Hematopoietic multipotent progenitor cell treated with erythropoietin and hydrocortisone succinate and interleukin-3 and kit ligand, for 15 days (in vitro differentiated cells): ENCODE results near the gene SDHC.
"Not testable (repeated sequence)": the region's sequence is repeated elsewhere in the genome, so short reads cannot be mapped to it uniquely, and the experiment has no call there.

Source experiments
- DNase-seq: peaks from one replicate; pipeline ENCODE4 v3.0.0-alpha.2; 2015; ENCODE audit warnings: low spot score

SDHC gene

DNA sequence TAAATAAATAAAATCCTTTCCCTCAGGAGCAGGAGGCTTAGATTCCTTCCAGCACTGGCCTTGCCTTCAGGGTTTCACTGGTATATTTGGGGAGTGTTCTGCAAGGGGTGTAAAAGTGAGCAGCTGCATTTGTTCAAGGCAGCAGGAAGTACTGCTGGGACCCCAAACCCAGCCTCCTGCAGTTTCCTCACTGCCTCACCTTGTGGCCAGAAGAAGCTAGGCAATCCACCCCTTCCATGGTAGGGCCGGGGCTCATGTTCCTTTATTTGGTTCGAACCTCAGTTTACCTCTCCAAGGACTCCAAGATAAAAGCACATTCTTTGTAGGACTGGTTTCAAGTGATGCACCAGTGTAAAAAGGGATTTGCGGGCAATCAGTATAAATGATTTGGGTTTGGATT lies 74.5 kb downstream of the SDHC start:
- no peak for DNase-seq

DNA sequence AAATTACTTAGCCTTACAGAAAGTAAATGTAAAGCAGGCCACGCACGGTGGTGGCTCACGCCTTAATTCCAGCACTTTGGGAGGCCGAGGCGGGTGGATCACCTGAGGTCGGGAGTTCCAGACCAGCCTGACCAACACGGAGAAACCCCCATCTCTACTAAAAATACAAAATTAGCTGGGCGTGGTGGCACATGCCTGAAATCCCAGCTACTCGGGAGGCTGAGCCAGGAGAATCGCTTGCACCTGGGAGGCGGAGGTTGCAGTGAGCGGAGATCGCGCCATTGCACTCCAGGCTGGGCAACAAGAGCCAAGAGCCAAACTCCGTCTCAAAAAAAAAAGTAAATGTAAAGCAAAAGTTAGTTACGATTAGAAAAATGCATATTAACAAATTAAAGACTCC lies 75.0 kb downstream of the SDHC start:
- not testable (repeated sequence) for DNase-seq

DNA sequence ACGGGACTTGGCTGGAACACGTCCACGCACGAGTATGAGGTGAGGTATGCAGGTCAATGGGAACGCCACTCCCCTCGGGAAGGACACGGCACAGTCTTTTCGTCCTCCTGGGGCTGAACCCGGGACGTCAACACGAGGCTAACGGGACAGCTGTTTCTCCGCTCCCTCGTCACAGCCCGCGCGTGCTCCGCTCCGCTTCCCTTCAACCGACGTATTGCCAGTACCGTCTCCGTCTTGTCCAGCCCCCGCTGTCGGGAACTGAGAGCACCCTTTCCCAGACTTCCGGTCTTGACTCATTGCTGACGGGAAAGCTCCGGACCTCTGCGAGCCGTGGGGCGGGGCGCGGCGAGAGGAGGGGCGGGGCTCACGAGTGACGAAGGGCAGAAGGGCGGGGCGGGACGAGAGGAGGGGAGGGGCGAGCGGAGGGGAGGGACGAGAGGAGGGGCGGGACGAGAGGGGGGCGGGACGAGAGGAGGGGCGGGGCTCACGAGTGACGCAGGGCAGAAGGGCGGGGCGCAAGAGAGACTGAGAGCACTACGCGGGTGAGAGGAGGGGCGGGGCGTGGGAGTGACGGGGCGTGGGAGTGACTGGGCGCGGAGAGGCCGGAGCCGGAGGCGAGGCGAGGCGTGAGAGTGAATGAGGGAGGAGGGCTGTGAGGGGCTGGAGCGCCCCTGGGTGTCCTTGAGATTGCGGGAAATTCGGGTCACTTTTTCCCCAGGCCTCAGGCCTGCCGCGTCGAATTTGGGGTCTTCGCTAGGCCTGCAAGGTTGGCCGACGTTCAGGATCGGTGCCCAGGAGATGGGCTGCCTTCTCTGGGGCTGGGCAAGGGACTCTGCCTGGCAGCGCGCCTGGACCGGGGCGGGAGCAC lies 75.7 kb downstream of the SDHC start:
- peak; percentile 95 for DNase-seq

DNA sequence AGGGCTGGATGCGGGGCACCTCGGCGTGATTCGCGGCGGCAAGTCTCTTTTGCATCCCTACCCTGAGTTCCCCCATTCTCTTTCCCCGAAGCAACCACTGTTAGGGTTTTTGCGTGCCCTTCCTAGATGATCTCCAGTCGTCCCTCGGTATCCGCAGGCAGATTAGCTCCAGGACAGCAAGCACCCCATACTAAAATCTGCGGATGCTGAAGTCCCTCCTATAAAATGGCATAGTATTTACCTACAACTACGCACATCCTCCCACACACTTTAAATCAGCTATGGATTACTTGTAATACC lies 76.3 kb downstream of the SDHC start:
- DNase-seq: no peak

DNA sequence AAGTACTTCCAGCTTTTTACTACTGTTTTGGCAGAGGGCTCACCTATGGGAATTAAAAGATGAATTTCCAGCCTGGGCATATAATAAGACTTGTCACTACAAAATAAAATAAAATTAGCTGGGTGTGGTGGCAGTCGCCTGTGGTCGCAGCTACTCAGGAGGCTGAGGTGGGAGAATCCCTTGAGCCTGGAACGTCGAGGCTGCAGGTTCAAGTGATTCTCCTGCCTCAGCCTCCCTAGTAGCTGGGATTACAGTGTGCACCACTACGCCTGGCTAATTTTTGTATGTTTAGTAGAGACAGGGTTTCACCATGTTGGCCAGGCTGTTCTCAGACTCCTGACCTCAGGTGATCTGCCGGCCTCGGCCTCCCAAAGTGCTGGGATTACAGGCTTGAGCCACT lies 77.0 kb downstream of the SDHC start:
- not testable (repeated sequence) for DNase-seq

DNA sequence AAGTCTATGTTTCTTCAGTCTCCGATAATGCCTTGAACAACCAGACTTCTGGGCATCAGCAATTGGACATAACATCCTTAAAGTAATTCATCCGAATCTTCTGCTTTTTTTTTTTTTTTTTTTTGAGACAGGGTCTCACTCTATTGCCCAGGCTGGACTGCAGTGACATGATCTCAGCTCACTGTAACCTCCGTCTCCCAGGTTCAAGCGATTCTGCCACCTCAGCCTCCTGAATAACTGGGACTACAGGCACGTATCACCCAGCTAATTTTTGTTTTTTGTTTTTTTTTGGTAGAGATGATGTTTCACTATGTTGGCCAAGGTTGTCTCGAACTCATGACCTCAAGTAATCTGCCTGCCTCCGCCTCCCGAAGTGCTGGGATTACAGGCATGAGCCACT lies 77.4 kb downstream of the SDHC start:
- no peak for DNase-seq

DNA sequence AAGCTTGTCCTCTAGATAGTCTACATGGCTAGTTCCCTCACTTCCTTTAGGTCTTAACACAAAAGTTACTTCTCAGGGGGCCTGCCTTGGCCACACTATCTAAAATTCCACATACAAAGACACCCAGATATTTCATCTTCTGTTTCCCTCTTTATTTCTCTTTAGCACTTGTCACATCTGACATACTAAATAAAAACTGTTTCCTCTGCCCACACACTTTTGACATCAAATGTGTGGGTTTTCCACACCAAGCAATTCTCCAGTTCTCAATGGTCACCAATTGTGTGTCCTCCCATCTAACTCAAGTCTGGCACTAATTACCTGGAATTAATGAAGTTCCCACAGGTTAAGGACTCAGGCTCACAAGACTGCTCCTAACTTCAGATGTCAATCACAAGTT lies 79.0 kb downstream of the SDHC start:
- no peak for DNase-seq

DNA sequence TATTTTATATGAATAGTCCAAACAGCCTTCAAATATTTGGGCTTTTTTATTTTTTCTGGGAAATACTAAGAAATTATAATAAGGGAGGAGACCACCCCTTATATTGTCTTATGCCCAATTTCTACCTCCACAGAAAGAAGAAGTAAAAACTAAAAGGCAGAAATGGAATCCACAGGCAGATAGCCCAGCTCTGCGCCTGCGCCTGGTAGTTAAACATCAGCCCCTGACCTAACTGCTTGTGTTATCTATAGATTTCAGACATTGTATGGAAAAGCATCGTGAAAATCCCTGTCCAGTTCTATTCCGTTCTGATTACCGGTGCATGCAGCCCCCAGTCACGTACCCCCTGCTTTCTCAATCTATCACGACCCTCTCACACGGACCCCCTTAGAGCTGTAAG lies 82.9 kb downstream of the SDHC start:
- not testable (repeated sequence) for DNase-seq

DNA sequence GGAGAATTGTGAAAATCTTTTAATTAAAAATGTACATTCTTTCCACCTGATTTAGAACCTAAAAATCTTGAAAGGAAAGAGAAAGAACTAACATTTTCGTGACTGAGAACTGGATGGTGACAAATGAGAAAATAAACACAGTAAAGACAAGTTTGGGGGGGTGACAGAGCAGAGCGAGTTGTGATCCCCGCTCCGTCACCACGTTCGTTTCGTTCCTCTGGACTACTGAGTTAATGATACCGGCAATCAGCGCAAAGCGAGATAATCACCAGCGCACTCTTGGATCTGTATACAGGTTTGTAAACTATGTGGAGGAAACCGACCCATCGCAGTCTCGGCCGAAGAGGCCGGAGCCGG lies 84.7 kb downstream of the SDHC start:
- no peak for DNase-seq

DNA sequence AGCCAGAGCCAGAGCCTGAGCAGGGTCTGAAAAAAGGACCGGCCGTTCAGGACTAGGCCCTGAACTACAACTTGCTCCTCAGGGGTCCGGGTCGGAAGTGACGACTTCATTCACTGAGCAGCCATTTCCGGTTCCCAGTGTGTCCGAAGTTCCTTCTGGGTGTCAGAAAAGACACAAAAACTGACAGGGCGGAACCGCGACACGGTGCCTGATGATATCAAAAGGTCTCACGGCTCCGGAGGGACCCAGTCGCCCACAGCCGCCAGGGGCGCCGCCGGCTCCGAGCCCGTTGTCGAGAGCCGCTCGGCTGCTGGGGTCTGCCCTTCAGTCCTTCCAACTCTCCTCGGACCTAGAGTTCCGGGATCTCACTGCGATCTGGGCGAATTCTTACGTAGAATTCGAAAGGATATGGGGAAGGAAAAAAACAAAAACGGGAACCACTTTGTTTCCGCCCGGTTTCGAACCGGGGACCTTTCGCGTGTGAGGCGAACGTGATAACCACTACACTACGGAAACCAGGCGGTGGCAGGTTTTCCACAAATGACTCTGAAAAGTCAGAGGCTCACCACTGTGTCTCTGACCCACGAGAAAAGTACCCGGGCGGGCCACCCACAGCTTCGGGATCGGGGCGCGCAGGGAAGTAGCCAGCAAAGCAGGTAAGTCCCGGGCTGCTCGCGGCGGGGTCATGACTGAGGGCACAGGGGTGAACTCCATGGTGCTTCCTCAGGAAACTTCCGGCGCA lies 85.2 kb downstream of the SDHC start:
- peak; percentile 92 for DNase-seq

DNA sequence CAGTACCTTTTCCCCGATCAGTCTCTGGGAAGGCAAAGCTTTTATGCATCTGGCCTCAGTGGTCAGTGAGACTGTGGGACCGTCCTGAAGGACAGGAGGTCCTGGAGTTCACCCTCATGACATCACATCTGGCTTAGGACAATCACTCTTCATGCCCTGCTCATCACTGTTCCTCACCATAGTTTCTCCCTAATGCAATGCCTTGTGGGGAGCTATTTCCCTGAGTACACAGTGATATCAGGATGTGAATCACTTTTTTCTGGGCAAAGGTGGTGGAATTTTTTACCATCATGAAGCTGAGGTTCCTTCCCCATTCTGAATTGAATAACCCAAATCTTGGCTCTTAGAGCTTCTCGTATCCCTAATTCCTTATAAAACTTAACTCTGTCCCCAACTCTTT lies 88.3 kb downstream of the SDHC start:
- DNase-seq: no peak

DNA sequence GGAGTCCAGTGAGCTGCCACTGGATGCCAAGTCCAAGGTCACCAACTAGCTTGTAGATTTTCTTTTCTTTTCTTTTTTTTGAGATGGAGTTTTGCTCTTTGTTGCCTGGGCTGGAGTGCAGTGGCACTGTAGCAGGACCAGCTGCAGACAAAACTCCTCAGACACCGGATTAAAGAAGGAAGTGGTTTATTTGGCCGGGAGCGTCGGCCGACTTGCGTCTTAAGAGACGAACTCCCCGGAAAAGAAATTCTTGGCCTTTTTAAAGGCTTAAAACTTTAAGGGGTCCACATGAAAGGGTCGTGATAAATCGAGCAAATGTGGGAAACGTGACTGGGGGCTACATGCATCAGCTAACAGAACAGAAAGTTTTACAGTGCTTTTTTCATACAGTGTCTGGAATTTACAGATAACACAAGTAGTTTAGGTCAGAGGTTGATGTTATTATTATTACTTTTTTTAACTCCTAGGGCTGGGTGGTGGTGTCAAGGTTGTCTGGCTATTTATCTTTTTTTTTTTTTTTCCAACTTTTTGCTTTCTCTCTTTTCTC lies 89.9 kb downstream of the SDHC start:
- no peak for DNase-seq

DNA sequence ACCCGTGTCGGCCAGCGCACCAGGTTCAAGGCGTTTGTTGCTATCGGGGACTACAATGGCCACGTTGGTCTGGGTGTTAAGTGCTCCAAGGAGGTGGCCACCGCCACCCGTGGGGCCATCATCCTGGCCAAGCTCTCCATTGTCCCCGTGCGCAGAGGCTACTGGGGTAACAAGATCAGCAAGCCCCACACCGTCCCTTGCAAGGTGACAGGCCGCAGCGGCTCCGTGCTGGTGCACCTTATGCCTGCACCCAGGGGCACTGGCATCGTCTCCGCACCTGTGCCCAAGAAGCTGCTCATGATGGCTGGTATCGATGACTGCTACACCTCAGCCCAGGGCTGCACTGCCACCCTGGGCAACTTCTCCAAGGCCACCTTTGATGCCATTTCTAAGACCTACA lies 92.4 kb downstream of the SDHC start:
- not testable (repeated sequence) for DNase-seq

DNA sequence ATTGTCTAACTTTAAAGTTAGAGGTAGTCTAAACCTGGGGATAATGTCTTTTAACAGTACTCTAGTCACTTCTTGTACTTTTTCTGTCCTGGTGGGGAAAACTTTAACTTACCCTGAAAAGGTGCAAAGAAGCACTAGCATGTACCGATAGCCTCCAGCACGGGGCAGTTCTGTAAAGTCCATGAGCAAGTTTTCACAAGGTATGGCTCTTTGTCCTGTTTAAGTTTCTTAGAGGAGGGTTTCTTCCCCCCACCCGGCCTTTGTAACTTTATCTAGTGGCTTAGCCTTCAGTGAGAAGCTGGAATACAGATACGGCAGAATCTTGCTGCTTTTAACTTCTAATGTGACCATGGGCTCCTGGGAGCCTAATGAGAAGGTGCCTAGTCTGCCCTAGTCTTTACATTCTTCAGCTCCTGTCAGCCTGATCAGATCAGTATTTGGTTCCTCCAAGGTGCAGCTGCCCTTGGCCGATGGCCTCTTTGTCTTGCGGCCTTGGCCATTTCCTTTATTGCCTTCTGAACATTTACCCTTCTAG lies 93.3 kb downstream of the SDHC start:
- DNase-seq: no peak

DNA sequence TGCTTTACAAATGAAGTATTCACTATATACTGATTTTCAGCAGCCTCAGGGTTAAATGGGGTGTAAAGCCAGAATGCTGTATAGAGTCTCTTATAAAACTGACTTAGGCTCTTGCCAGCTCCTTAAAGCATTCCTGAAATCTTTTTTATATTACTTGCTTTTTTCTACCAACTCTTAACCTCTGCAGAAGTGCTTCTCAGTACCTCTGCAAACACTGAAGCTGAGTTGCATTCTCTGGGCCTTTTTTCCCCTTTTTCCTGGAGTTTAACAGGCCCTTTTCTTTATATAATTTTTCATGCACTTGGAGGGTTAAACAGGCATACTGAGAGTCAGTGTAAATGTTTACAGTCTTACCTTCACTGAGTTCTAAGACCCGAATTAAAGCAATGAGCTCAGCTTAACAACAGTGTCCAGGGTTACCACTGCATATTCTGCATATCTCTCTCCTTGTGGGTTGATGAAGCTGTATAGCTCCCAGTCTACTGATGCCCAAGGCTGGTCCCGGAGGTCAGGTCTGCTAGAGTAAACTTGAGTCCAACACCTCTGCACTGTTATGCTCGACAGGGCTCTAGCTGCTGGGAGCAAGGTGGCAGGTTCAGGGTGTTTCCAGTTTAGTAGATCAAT lies 94.4 kb downstream of the SDHC start:
- no peak for DNase-seq

DNA sequence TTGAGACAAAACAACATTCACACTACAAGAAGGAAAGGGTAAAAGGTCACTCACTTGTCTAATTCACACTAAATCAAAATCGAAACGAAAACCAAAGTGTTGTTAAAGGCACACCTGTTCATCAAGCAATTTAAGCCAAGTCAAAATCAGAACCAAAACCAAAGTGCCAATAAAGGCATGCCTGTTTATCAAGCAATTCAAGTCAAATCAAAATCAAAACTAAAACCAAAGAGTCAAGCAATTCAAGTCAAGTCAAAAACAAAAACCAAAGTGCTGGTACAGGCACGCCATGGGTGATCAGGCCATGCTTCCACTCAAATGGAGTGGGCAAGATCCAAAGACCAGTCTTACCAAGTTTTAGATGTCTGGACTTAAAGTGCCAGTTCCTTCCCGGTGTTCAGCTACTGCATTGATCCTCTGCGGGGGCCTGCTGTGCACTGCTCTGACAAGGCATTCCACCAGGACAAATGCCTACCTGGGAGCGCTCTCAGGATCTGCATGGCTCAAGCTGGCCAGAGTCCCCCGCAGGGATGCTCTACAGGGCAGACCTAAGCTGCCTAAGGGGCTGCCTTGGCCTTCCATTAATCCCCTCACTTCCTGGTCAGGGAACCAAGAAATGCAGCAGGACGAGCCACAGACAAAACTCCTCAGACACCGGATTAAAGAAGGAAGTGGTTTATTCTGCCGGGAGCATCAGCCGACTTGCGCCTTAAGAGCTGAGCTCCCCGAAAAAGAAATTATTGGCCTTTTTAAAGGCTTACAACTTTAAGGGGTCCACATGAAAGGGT lies 95.9 kb downstream of the SDHC start:
- DNase-seq: not testable (repeated sequence)

DNA sequence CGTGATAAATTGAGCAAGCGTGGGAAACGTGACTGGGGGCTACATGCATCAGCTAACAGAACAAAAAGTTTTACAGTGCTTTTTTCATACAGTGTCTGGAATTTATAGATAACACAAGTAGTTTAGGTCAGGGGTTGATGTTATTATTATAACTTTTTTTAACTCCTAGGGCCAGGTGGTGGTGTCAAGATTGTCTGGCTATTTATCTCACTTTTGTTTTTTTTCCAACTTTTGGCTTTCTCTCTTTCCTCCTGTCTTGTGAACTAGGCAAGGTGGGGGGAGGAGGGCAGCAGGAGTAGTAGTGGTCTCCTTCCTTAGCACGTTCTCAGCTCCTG lies 96.4 kb downstream of the SDHC start:
- not testable (repeated sequence) for DNase-seq
